GM18951 (cell line): ENCODE measurements around the gene MLXIP.

Experiments used
- POLR2A ChIP-seq: IDR thresholded peaks from 4 replicates; pipeline ENCODE4 v1.6.1; 2011; ENCODE audit warnings: mild to moderate bottlenecking; ENCODE audit not compliant: insufficient read length, insufficient read depth; ENCODE audit errors: extremely low read depth
- in situ Hi-C: fragments of 300-500 bp; cut with MboI; formaldehyde crosslinking; loops from one replicate; pipeline ENCODE4 v1.12.0; 2022; ENCODE audit warnings: low sequenced_read_pairs, mixed read lengths, inconsistent platforms; ENCODE audit not compliant: unreplicated experiment

MLXIP gene

DNA sequence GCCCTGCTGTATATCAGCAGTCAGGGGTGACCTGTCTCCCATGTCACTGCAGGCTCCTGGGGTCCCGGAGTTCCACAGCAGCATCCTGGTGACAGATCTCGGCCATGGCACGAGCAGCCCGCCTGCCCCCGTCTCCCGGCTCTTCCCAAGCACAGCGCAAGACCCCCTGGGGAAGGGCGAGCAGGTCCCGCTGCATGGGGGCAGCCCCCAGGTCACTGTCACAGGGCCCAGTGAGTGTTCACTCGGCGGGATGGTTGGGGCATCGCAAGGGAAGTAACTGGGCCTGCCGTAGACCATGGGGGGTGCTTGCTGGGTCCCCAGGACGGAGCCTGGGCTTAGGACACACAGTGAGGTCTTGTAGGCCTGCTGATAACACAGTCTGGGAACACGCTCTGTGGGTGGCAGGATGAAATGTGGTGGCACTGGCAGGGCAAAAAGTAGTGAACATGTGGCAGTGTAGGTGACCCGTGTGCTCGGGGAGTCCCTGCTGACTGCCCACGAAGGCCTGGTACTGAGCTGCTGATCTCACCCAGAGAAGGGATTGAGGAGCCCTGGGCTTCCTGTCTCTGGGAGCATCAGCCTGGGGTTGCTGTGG, 57.0 kb downstream of the MLXIP start:
- in situ Hi-C loops: no loop called here
- TF ChIP-seq POLR2A: no peak

GRCh38 chr12:122137229-122137628, 58.7 kb downstream of the MLXIP start:
- in situ Hi-C loops: no loop called here
- no peak for TF ChIP-seq POLR2A

DNA sequence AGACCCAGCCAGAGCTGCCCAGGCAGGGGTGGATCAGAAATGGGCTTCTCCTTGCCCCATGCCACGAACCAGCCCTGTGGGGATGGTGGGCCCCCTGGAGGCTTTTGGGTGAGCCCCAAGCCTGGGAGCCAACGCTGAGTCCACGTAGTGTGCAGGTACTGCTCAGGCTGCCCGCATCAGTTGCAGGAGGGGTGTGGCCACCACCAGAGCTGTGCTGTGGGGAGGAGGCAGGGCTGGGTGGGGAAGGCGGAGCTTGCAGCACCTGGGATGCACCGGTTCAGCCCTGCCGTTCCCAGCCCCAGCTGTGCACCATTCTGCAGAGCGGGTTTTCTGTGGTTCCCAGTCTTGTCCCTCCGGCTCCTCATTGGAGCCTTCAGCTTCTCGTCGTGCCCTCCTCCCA, 59.1 kb downstream of the MLXIP start:
- no peak for TF ChIP-seq POLR2A

GRCh38 chr12:122138181-122138580, 59.6 kb downstream of the MLXIP start:
- TF ChIP-seq POLR2A: no peak
- in situ Hi-C loops: no loop called here

More for the DNA sequence above, 59.1 kb downstream of the MLXIP start:
- in situ Hi-C loops: no loop called here

- TF ChIP-seq POLR2A: no peak
- in situ Hi-C loops: no loop called here
These were observed 60.1 kb downstream of the MLXIP start for GRCh38 chr12:122138616-122139015.

DNA sequence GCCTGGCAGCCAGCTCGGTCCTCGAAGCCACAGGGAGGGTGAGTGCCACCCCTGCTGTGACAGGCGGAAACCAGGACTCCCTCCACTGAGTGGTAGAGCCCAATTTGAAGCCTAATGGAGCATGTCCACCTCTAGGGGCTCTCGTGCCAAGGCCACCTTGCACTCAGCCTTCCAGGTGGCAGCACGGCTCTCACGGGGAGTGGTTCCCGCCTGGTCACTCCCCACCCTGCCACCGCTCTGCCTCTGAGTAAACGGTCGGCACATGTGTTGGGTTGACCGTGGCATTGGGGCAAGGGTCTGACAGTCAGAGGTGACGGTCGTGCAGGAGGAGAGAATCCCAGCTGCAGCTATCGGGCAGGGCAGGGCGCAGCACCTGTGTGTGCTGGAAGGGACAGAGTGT, 60.7 kb downstream of the MLXIP start:
- TF ChIP-seq POLR2A: no peak
- in situ Hi-C loops: no loop called here

- in situ Hi-C loops: no loop called here
- TF ChIP-seq POLR2A: no peak
These were observed 61.4 kb downstream of the MLXIP start for GRCh38 chr12:122139941-122140340.

DNA sequence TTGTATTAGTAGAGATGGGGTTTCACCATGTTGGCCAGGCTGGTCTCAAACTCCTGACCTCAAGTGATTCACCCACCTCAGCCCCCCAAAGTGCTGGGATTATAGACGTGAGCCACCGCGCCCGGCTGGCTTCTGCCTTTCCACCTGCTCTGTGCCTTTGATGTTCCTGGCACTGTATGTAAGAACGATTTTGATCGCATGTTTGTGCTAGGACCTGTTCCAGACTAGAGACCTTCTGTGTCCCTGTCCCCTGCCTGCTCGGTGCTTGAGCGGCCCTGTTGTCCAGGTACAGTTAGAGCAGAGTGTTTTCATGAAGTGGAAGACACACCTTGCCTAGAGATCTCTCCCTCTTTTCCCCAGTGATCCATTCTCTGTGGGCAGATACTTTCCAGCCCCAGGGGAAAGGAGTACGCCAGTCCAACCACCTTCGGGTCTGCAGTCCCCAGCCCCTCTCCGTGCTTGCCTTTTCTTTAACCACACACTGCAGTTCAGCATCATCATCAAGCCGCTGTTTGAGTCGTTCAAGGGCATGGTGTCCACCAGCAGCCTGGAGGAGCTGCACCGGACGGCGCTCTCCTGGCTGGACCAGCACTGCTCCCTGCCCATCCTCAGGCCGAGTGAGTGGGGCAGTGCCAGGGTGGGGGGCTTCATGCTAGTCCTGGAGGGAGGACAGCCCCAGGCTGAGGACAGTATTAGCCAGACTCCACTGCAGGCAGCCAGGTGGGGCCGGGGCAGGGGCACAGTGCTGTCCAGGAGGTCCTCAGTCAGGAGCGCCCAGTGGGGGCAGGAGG, 62.1 kb downstream of the MLXIP start:
- in situ Hi-C loops: no loop called here
- no peak for TF ChIP-seq POLR2A

DNA sequence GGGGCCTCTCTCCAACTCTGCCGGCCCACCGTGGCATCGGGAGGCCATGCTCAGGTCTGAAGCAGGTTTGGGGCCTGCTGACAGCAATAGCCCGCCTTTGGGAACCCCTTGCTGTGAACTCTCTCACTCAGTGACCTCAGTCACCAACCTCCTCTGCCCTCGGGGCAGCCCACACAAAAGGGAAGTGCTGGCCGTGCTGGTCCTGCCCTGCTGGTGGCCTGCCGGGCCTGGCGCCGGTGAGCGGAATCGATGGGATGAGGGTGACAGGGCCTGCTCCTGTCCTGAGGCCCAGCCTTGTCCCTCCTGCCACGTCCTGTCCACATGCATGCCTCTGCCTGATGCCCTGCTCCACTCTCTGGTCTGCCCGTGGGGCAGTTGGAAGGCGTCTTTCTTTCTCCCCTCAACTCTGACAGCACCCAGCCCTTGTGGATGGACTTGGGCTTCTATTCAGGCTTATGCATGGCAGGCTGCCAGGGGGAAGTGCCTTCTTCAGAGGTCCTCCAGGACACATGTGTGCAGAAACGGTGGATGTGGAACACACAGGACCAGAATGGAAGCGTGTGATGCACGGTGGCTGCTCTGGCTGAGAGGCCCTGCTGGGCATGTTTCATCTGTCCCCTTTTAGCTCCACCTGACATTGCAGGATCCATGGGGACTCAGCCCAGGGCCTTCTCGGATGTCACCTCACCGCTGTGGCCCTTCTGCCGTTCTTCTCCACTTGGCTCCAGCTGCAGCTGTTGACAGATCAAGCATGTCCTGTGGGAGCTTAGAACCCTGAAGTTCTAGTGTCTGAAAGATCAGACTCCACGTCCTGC, 63.6 kb downstream of the MLXIP start:
- no peak for TF ChIP-seq POLR2A
- in situ Hi-C loops: no loop called here

GRCh38 chr12:122142857-122143256, 64.3 kb downstream of the MLXIP start:
- in situ Hi-C loops: no loop called here
- no peak for TF ChIP-seq POLR2A

DNA sequence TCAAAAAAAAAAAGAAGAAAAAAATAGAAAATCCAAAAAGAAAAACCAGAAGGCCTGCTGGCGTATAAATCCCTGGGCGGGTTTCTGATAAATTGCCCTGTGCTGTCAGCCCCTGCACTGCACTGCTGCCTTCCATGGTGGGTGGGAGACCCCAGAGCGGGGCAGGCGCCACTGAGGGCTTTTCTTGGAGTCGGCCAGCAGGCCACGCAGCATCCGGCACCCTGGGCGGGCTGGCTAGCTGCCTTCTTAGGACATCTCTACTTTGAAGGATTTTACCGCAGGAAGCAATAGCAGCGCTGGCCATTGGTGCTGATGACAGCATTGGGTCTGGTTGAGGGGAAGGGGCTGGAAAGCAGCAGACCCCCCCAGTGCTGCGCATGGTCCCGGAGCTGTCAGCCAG, 66.3 kb downstream of the MLXIP start:
- TF ChIP-seq POLR2A: no peak
- in situ Hi-C loops: no loop called here

DNA sequence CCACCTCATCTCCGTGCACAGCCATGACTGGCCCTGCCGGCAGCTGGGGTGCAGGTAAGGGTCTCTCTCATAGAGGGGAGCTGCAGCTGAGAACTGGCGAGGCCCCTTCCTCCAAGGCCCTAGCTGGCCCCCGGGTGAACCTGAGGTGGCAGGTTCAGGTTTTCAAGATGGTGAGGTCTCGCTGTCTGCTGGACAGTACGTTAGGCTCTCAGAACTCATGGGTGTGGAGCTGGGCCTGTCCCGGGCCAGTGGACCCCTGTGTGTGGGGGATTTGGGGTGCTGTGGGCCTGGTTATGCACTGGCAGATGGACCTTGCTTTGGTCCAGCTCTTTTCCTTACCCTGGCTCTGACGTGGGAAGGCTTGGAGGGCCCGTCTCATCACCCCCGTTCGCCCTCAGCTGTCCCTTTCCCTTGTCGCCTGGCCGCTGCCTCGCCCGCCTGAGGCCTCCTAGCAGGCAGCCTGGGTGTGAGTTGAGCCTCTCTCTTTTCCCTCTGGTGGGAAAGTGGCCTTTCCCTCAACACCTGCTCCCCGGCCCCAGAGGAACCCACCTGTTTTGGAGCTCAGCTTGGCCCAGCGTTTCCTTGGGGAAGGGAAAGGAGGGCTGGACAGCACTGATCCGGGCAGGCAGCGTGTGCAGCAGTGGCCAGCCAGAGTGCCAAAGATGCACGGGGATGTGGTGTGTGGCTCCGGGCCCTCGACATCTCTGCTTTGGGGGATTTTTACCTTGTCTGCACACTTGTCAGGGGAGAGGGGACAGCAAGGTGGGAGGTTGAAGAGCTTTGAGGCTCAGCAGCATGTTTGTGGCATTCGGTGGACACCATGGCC, 67.2 kb downstream of the MLXIP start:
- no peak for TF ChIP-seq POLR2A
- in situ Hi-C loops: no loop called here

- no peak for TF ChIP-seq POLR2A
- in situ Hi-C loops: no loop called here
These were observed 69.1 kb downstream of the MLXIP start for GRCh38 chr12:122147514-122148290.

DNA sequence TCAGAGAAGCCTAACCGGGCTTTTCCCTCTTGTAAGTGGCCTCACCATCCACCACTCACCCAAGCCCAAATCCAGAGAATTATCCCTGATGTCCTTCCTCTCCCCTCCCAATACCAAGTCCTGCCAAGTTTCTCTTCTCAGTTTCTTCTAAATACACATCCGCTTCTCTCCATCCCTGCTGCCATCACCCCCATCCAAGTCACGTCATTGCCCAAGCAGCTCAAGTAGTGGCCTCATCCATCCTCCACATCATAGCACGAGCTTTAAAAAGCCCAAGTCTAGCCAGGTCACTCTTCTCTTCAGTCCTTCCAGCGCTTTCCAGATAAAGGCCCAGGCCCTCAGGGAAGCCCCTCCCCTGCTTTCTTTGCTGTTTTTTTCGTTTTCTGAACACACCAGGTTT, 70.1 kb downstream of the MLXIP start:
- in situ Hi-C loops: no loop called here
- TF ChIP-seq POLR2A: no peak
